Measurements from ENCODE around the gene S1PR4.
"Not testable (repeated sequence)": the region's sequence is repeated elsewhere in the genome, so short reads cannot be mapped to it uniquely, and the experiment has no call there.

S1PR4 gene

GRCh38 chr19:3196064-3196932 is 17.7 kb downstream of the S1PR4 start:
- no peak for DNase-seq

GRCh38 chr19:3196933-3197205 is 18.3 kb downstream of the S1PR4 start:
- DNase-seq, result no peak

GRCh38 chr19:3198901-3199700 is 20.5 kb downstream of the S1PR4 start:
- DNase-seq, result no peak

- DNase-seq, result no peak
Measured at GRCh38 chr19:3201072-3201700, 22.6 kb downstream of the S1PR4 start.

DNA sequence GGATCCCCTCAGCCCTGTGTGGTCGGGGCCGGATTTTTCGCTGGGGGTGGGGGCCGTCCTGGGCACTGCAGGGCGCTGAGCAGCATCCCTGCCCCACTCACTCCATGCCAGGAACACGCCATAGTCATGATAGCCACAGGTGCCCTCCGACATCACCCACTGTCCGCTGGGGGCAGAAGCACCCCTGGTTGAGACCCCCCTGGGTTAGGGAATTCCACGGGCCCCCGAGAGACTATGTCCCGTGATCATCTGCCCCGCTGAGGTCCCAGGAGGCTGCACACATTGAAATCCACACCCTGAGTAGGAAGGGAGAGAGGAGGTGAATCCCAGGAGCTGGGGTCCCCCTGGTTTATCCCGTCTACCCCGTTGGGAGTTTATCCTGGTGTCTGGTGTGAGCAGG is 23.3 kb downstream of the S1PR4 start:
- DNase-seq, result no peak

- DNase-seq, result no peak
Measured at GRCh38 chr19:3202346-3202745, 23.8 kb downstream of the S1PR4 start.

- DNase-seq, result not testable (repeated sequence)
Measured at GRCh38 chr19:3202895-3203294, 24.3 kb downstream of the S1PR4 start.

- DNase-seq, result no peak
Measured at GRCh38 chr19:3203805-3204645, 25.5 kb downstream of the S1PR4 start.

DNA sequence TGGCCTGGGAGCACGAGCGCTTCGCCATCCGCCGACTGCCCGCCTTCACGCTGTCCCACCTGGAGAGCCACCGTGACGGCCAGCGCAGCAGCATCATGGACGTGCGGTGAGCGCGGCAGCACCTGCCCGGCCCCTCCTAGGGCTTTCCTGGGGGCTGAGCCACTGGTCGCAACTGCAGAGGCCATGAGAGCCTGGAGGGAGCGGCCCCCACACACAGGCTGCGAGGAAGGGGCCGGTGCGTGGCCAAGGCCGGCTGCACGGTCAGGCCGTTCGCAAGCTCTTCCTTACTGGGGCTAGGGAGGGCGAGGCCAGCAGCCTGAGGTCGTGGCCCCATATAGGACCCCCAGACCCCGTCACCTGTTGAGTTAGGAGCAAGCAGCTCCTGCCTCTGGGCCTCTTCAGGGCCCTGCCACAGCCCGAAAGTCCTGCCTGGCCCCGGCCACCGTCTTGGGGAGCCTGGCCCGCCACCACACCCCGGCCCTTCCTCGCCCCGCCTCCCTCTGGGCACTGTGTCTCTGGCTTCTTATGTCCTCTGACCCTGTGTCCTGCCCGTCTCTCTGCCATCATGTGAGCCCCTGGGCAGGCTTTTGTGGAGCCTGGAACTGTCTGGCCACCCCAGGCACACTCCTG is 26.2 kb downstream of the S1PR4 start:
- DNase-seq, result no peak

- DNase-seq, result no peak
Measured at GRCh38 chr19:3206216-3206953, 27.8 kb downstream of the S1PR4 start.

- no peak for DNase-seq
Measured at GRCh38 chr19:3207461-3208242, 29.1 kb downstream of the S1PR4 start.

DNA sequence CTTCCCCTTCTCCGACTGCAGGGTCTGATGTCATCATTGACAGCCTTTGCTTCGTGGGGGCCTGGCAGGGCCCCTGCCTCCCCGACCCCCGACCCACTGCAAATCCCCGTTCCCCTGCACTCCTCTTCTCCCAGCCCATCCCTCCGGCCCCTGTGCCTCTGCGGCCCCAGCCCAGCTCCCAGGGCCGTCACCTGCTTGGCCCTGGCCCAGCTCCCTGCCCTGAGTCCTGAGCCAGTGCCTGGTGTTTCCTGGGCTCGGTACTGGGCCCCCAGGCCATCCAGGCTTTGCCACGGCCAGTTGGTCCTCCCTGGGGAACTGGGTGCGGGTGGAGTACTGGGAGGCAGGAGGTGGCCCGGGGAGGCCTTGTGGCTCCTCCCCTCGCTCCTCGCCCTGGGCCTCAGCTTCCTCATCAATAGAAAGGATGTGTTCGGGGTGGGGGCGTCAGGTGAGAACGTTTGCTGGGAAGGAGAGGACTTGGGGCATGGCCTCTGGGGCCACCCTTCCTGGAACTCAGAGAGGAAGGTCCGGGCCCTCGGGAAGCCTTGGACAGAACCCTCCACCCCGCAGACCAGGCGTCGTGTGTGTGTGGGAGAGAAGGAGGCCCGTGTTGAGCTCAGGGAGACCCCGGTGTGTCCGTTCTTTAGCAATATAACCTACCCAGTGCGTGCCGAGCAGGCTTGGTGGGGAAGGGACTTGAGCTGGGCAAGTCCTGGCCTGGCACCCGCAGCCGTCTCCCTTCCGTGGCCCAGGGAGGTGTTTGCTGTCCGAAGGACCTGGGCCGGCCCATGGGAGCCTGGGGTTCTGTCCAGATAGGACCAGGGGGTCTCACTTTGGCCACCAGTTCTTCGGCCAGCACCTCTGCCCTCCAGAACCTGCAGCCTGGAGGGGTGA is 30.0 kb downstream of the S1PR4 start:
- DNase-seq, result no peak

DNA sequence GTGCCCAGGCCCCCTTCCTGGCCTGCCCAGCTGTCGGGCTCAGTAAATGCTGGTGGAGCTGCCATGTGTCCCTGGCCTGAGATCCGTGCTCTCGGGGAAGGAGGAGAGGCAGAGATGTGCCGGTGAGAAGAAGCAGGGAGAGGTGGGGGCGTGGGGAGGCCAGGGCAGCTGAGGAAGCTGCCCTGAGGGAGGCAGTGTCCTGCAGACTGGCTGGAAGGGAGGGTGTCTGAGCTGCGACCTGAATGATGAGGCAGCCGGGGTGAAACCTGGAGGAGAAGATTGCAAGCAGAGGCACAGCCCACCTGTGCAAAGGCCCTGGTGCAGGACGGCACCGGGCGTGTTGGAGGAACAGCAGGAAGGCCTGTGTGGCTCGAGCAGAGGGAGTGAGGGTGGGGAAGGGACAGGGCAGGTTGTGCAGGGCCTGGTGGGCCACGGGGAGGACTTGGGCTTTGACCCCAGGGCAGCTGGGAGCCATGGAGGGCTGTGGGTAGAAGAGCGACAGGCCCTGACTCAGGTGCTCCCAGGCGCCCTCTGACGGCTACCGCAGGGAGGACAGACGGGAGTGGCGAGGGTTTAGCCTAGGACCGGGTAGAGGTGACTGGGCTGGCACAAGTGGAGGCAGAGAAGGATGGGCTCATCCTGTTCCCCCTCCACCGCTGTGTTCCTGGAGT is 31.9 kb downstream of the S1PR4 start:
- peak; percentile 78 for DNase-seq

DNA sequence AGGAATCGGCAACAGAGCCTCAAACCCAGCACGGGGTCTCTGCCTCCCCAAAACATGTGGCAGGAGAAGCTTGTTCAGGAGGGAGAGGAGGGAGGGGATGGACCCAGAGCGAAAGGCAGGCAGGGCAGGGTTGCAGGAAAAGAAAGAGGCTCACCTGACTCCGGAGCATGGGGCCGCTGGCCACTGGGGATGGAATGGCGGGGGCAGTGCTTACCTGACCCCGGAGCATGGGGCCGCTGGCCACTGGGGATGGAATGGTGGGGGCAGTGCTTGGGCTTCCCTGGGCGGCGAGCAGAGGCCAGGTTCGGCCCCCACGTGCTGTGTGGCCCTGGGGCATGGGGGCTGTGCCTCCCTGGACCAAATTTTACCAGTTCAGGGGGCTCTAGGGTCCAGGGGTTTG is 32.6 kb downstream of the S1PR4 start:
- no peak for DNase-seq

DNA sequence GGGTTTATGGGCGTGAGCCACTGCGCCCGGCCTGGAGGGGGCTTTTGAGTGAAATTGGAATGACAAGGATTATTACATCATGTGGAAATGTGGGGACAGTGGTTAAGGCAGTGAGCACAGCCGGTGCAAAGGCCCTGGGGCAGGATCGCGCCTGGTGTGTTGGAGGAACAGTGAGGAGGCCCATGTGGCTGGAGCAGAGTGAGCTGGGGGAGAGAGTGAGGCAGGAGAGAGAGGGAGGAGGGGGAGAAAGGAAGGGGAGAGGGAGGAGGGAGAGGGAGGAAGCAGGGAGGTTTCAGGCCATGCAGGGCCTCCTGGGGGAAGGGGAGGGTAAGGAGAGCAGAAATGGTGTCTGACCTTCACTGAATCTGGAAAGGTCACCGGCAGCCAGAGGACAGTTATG is 34.6 kb downstream of the S1PR4 start:
- no peak for DNase-seq

GRCh38 chr19:3216874-3217273 is 38.3 kb downstream of the S1PR4 start:
- no peak for DNase-seq

GRCh38 chr19:3220576-3220975 is 42.0 kb downstream of the S1PR4 start:
- DNase-seq, result no peak

- DNase-seq, result not testable (repeated sequence)
Measured at GRCh38 chr19:3221576-3221975, 43.0 kb downstream of the S1PR4 start.

DNA sequence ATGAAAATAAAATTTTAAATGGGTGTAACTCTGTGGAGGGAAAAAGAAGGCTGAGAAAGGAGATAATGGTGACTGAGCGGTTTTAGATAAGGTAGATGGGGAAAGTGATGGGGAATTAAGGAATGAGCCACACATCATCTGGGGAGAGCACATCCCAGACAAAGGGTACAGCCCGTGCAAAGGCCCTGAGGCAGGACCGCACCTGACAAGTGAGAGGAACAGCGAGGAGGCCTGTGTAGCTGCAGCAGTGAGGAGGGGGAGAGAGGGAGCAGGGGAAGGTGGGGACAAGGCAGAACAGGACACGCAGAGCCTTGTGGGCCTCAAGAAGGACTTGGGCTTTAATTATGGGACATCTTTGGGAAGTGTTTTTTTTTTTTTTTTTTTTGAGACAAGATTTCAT is 44.1 kb downstream of the S1PR4 start:
- DNase-seq, result no peak

Measured in activated CD4-positive, alpha-beta T cell treated with anti-CD3 and anti-CD28 coated beads, Interleukin-2, amount 50 U/mL, for 16 hours (primary cell).